K562 (cell line): Measurements from ENCODE around the gene OST4. TPM values are rescaled to one million over a fixed set of nuclear protein-coding genes. Genes with fewer than 3 reads are reported as not detected.

Experiments
- GATA2 ChIP-seq: sonication (generic); formaldehyde crosslinking; IDR thresholded peaks from 2 replicates; pipeline ENCODE4 v1.4.0; 2020; ENCODE audit warnings: mild to moderate bottlenecking, missing genetic modification reagents
- POLR3A ChIP-seq: IDR thresholded peaks from 2 replicates; pipeline ENCODE4 v1.6.1; 2011; ENCODE audit warnings: borderline replicate concordance, mild to moderate bottlenecking, moderate library complexity; ENCODE audit not compliant: insufficient read length, insufficient read depth; ENCODE audit errors: extremely low read depth
- RFX1 ChIP-seq: fragments of 450-650 bp; IDR thresholded peaks from 2 replicates; pipeline ENCODE4 v1.6.1; 2016; ENCODE audit warnings: mild to moderate bottlenecking, moderate library complexity
- STAT5A ChIP-seq: IDR thresholded peaks from 2 replicates; pipeline ENCODE4 v1.6.1; 2012; ENCODE audit warnings: low read length, inconsistent platforms, borderline replicate concordance
- SUPT5H ChIP-seq: fragments of 450-650 bp; IDR thresholded peaks from 2 replicates; pipeline ENCODE4 v1.6.1; 2016
- TARDBP ChIP-seq: fragments of 450-650 bp; IDR thresholded peaks from 2 replicates; pipeline ENCODE4 v1.6.1; 2016
- ZBTB17 ChIP-seq: fragments of 450-650 bp; formaldehyde crosslinking; IDR thresholded peaks from 2 replicates; pipeline ENCODE4 v1.4.0; 2020; ENCODE audit warnings: mild to moderate bottlenecking
- ZFP30 ChIP-seq: fragments of 250-450 bp; sonication (Bioruptor Pico); IDR thresholded peaks from 2 replicates; pipeline ENCODE4 v1.8.0; 2022; ENCODE audit warnings: moderate library complexity, mild to moderate bottlenecking, inconsistent platforms, borderline replicate concordance
- ZMIZ1 ChIP-seq, 2 experiments: fragments of 150-350 bp in 1 of 2; IDR thresholded peaks; 2 replicates each; pipeline ENCODE4 v1.6.1; 2012 to 2016; ENCODE audit warnings: low read depth in 2 of 2, low read length in 2 of 2, mild to moderate bottlenecking in 1 of 2, moderate library complexity in 1 of 2
- ZNF146 ChIP-seq: IDR thresholded peaks from one replicate; pipeline ENCODE4 v1.6.1; 2018; ENCODE audit warnings: missing compliant biosample characterization; ENCODE audit not compliant: unreplicated experiment
- ZNF511 ChIP-seq: sonication (generic); formaldehyde crosslinking; IDR thresholded peaks from 2 replicates; pipeline ENCODE4 v1.8.0; 2022; ENCODE audit warnings: mild to moderate bottlenecking, missing genetic modification reagents
- ZNF780A ChIP-seq: fragments of 250-450 bp; sonication (Bioruptor Pico); IDR thresholded peaks from 2 replicates; pipeline ENCODE4 v1.5.0; 2021; ENCODE audit warnings: mild to moderate bottlenecking
- polyA plus RNA-seq, 8 experiments: library from polyadenylated mRNA; depleted of rRNA in 4 of 8; stranded (reverse) in 5 of 8; unstranded in 3 of 8; fragments of >200 nt; fragmentation: Nextera tagmentation in 2 of 8; fragmentation: Illumina TruSeq in 1 of 8; extraction: Ambion mirVana in 2 of 8; extraction: Trizol in 1 of 8; gene quantifications; 2 replicates each; pipeline versions ENCODE4 v1.2.1 to v1.2.3, GENCODE V29; 2011 to 2014; ENCODE audit warnings: inconsistent platforms in 1 of 8, missing spikeins in 1 of 8
- total RNA-seq, 7 experiments: library from RNA; depleted of rRNA in 6 of 7; stranded (reverse); fragments of >200 nt in 6 of 7; fragmentation: Illumina TruSeq in 2 of 7; extraction: Trizol in 2 of 7; gene quantifications; 2 replicates each; pipeline versions ENCODE4 v1.2.1 to v1.2.3, GENCODE V29; 2011 to 2021; ENCODE audit warnings: low replicate concordance in 1 of 7
- TF ChIP-seq, protein P1 (sequence below), 3 experiments: fragments of 200-800 bp in 1 of 3; fragments of 250-450 bp in 1 of 3; fragments of 450-650 bp in 1 of 3; sonication (Bioruptor Pico) in 1 of 3; sonication (Bioruptor generic) in 1 of 3; formaldehyde crosslinking in 1 of 3; IDR thresholded peaks; 2 replicates each; pipeline versions ENCODE4 v1.6.1 to v1.8.0; 2016 to 2022; ENCODE audit warnings: mild to moderate bottlenecking in 2 of 3, missing genetic modification characterization in 2 of 3, missing compliant biosample characterization in 1 of 3, moderate library complexity in 1 of 3
- TF ChIP-seq, protein P2 (sequence below): sonication (generic); formaldehyde crosslinking; IDR thresholded peaks from 2 replicates; pipeline ENCODE4 v1.8.1; 2023; ENCODE audit warnings: mild to moderate bottlenecking, missing genetic modification reagents

OST4 gene
- total and polyA plus RNA-seq, 9 of the 15 experiments (the other 6 are each of a cell fraction or from before 2014, with no cell fraction given) = 186 to 1,155 (median 355) TPM

DNA sequence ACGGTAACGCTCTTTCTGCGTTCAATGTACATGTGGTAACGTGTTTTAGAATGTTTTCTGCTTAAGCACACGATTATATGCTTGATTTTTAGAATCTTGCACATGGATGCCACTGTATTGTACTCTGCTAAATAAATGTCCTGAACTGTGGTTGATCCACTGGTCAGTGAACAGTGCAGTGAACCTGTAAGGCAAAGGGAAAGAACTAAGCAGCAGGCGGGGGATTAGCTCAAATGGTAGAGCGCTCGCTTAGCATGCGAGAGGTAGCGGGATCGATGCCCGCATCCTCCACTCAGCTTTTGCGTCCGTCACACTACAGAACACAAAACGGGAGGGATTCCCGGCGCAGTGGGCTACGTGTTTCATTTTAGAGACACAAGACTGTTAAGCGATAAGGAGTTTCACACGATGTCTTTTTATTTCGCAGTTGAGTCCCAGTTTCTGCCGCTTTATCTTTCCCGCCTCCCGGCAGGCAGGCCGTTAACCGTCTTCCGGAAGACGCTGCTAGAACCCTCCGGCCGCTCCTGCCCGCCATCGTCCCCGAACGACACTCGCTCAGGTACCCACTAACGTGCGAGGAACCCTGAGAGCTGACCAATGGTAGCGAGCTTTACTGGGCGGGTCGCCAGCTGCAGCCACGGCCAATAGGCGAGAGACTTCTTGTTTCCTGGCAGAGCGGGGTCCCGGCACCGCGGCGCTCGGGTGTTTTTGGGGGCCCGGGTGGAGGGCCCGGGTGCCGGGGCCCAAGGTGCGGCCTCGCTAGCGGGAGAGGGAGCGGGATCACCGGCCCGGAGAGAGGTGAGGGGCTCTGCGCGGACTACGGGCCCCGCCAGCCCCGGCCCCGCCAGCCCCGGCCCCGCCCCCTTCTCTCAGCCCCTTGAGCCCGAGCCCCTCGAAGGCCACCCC is 20.2 kb downstream of the OST4 start, which contains the start of gene AGBL5 (continued):
- TF ChIP-seq, protein P1, sequence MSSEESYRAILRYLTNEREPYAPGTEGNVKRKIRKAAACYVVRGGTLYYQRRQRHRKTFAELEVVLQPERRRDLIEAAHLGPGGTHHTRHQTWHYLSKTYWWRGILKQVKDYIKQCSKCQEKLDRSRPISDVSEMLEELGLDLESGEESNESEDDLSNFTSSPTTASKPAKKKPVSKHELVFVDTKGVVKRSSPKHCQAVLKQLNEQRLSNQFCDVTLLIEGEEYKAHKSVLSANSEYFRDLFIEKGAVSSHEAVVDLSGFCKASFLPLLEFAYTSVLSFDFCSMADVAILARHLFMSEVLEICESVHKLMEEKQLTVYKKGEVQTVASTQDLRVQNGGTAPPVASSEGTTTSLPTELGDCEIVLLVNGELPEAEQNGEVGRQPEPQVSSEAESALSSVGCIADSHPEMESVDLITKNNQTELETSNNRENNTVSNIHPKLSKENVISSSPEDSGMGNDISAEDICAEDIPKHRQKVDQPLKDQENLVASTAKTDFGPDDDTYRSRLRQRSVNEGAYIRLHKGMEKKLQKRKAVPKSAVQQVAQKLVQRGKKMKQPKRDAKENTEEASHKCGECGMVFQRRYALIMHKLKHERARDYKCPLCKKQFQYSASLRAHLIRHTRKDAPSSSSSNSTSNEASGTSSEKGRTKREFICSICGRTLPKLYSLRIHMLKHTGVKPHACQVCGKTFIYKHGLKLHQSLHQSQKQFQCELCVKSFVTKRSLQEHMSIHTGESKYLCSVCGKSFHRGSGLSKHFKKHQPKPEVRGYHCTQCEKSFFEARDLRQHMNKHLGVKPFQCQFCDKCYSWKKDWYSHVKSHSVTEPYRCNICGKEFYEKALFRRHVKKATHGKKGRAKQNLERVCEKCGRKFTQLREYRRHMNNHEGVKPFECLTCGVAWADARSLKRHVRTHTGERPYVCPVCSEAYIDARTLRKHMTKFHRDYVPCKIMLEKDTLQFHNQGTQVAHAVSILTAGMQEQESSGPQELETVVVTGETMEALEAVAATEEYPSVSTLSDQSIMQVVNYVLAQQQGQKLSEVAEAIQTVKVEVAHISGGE (CRISPR knock-in tag; IDR thresholded peaks at IDR 0.05) = peak in 2 of 3 experiments; percentile 25 to 86; a peak in 3 of 6 replicates
- TF ChIP-seq ZMIZ1 (IDR thresholded peaks at IDR 0.05; ENCODE audit: low read depth in 2 of 2, low read length in 2 of 2) = peak in 1 of 2 experiments; percentile 13; a peak in 1 of 4 replicates
- TF ChIP-seq ZNF511 (CRISPR knock-in tag) = no peak; the same call in 1 of the 2 replicates
- no peak for TF ChIP-seq GATA2 (CRISPR knock-in tag)
- TF ChIP-seq RFX1 = peak; percentile 85
- no peak for TF ChIP-seq ZNF780A (CRISPR knock-in tag)
- TF ChIP-seq POLR3A = peak; percentile 82
- TF ChIP-seq, protein P2, sequence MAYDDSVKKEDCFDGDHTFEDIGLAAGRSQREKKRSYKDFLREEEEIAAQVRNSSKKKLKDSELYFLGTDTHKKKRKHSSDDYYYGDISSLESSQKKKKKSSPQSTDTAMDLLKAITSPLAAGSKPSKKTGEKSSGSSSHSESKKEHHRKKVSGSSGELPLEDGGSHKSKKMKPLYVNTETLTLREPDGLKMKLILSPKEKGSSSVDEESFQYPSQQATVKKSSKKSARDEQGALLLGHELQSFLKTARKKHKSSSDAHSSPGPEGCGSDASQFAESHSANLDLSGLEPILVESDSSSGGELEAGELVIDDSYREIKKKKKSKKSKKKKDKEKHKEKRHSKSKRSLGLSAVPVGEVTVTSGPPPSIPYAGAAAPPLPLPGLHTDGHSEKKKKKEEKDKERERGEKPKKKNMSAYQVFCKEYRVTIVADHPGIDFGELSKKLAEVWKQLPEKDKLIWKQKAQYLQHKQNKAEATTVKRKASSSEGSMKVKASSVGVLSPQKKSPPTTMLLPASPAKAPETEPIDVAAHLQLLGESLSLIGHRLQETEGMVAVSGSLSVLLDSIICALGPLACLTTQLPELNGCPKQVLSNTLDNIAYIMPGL (CRISPR knock-in tag) = peak; percentile 100
- TF ChIP-seq STAT5A = no peak
- TF ChIP-seq SUPT5H = peak; percentile 81
- TF ChIP-seq TARDBP = no peak; the same call in 1 of the 2 replicates
- TF ChIP-seq ZBTB17 (CRISPR knock-in tag) = no peak; the same call in 1 of the 2 replicates
- no peak for TF ChIP-seq ZNF146 (CRISPR knock-in tag)
- no peak for TF ChIP-seq ZFP30 (CRISPR knock-in tag)
